Activated T-cell treated with anti-CD3 and anti-CD28 coated beads, Interleukin-2, amount 50 U/mL, for 1 hour (primary cell): Measurements from ENCODE around the gene COL23A1.

Experiments
- DNase-seq: peaks from one replicate; pipeline ENCODE4 v3.0.0-alpha.2; 2020

Gene COL23A1

GRCh38 chr5:178453224-178453623, 137.0 kb downstream of the COL23A1 start:
- no peak for DNase-seq

GRCh38 chr5:178450121-178451028, 139.8 kb downstream of the COL23A1 start:
- no peak for DNase-seq

DNA sequence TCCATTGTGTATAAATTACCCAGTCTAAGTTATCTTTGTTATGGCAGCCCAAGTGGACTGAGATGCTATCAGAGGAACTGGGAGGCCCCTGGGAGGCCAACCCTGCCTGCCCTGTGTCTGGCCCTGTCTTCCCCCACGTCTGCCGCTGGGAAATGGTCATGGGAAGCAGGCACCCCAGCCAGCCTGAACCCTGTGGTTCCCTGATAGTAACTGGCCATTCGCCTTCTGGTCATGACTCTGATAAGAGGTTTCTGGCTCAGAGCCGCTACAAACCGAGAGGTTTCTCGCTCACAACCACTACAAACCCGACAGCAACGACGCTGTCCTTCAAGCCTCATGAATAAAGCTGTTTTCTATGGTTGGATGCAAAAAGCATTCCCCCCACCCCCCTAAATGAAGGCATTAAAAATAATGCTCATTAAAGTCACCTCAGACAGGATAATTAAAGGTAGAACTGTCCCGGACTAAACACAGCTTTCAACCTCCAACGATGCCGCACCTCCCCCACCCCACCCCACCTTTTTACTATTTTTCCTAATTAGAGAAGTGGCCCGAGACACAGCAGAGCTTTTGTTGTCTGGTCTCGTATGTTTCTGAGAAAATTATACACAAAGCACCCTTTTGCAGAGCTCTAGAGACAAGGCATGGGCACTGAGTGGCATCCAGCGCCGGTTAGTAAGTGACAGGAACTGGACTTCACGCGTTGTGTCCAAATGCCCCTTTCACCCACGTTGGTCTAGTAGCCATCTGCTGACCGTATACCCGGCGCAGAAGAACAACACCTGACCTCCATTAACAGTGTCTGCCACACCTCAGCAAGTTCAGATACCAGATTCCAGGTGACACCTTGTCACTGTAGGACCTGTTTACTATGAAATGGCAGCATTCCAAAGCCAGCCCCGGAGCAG, 140.8 kb downstream of the COL23A1 start:
- no peak for DNase-seq

DNA sequence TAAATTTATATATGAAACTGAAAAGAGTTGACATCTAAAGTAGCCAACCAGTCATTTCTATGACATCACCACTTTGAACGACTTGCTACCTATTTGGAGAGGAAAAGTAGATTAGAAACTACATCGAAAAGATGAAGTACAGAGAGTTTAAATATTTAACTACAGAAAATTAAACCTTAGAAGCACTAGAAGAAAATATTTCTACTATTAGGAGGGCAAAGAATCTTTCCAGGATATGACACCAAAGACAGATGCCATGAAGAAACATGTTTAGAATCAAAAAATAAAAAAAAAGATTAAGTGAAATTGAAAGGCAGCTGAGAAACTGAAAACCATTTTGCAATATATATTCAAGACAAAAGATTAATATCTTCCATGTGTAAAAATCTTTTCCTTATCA, 144.7 kb downstream of the COL23A1 start:
- DNase-seq: no peak

- DNase-seq: no peak
Observed at GRCh38 chr5:178442405-178443257, 147.6 kb downstream of the COL23A1 start.

- no peak for DNase-seq
Observed at GRCh38 chr5:178441486-178442270, 148.5 kb downstream of the COL23A1 start.

DNA sequence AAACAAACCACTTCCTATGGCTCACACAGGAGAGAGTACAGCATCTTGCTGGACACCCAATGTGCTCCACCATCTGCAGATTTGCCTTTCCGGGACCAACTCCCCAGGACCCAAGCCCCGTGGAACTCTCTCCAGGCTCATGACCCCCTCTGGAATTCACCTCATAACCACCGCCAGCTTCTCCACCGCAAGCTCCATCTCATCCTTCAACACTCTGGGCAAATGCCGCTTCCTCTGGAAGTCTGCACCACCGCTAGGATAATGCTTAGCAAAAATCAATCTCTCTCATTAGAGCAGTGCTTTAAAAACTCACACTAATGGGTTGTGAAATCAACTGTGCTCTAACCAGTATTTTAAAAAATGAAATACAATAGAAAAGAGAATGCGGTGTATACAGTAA, 150.0 kb downstream of the COL23A1 start:
- no peak for DNase-seq

- no peak for DNase-seq
Observed at GRCh38 chr5:178439493-178440180, 150.6 kb downstream of the COL23A1 start.

DNA sequence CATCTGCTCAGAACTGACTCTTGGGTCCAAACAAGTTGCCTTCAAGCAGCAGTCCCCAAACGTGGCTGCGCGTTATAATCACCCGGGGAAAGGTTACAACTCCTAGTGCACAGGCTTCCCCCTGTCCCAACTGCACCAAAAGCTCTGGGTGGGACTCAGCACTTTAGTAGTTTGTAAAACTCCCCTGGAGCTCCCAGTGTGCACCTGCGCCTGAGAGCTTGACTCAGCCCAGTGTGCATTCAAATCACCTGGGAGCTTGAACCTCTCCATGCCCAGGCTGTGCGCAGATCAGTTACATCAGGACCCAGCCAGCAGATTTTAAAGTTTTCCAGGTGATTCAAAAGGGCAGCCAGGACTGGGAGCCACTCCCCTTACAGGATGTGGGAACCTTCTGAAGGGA, 151.4 kb downstream of the COL23A1 start:
- DNase-seq: no peak

DNA sequence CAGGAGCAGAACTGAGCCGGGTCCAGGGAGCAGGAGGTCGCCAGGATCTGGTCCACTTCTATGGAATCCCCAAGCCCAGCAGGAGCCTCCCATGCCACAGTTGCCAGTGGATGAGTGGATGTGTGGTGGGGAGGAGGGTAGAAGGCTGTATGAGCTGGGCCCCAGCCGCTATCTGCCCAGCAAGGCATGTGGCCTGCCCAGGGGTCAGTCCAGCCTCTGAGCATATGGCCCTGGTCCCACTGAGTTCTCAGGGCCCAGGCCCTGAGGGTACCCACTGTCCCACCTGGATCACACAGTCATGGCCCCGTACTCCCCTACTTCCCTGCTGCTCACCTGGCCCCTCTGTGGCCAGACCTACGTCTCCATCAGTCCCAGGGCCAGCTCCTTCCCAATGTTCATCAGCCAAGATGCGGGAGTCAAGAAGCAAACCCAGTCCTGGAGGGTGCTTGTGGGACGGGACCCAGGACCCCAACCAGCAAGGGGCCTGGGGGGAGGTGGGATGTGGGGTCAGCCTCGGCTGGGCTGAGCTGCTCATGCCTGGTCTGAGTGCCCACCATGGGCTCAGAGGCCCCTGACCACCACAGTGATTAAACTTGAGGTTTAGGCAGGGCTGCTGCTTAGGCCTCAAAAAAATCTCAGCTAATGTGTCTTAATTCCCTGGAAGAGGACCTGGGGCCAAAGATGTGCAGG, 152.7 kb downstream of the COL23A1 start:
- no peak for DNase-seq

- DNase-seq: no peak
Observed at GRCh38 chr5:178436326-178436940, 153.8 kb downstream of the COL23A1 start.

DNA sequence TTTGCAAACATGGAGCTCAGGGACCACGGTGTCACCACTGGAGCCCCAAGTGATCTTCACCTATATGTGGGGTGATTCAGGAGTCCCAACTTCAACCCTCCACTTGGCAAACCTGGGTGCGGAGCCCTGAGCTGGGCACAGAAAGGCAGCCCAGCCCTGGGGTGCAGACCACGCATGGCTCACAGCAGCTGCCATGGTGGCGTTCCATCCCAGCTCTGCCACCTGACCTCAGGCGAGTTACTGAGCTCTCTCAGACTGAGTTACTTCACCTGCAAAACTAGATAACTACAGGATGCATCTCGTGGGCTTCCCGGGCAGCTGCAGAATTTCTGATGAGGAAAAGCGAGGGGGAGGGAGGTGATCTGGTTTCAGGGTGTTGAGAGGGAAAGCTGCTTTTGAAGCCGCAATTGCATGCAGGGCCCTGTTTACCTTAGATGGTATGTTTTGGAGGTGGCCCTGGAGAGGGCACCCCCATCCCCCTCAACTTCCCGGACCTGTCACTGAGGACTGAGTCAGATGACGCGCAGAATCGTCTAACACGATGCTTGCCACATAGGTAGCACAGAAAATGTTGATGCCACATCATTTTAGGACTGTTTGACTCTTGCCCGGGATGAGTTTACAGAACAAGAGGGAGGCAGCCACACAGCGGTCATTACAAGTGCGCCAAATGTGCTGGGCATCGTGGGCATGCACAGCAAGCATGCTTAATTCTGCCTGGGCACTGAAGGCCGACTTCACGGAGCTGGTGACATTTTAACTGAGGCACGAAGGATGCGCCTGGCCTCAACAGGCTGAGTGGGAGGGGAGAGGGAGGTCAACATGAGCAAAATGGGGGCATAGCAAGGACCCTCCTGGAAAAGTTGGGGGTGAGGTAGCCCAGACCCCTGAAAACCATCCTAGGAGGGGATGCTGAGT, 154.6 kb downstream of the COL23A1 start:
- DNase-seq: no peak

GRCh38 chr5:178434851-178435250, 155.3 kb downstream of the COL23A1 start:
- DNase-seq: no peak

- DNase-seq: no peak
Observed at GRCh38 chr5:178434016-178434761, 156.0 kb downstream of the COL23A1 start.

GRCh38 chr5:178433273-178433775, 156.9 kb downstream of the COL23A1 start:
- no peak for DNase-seq

DNA sequence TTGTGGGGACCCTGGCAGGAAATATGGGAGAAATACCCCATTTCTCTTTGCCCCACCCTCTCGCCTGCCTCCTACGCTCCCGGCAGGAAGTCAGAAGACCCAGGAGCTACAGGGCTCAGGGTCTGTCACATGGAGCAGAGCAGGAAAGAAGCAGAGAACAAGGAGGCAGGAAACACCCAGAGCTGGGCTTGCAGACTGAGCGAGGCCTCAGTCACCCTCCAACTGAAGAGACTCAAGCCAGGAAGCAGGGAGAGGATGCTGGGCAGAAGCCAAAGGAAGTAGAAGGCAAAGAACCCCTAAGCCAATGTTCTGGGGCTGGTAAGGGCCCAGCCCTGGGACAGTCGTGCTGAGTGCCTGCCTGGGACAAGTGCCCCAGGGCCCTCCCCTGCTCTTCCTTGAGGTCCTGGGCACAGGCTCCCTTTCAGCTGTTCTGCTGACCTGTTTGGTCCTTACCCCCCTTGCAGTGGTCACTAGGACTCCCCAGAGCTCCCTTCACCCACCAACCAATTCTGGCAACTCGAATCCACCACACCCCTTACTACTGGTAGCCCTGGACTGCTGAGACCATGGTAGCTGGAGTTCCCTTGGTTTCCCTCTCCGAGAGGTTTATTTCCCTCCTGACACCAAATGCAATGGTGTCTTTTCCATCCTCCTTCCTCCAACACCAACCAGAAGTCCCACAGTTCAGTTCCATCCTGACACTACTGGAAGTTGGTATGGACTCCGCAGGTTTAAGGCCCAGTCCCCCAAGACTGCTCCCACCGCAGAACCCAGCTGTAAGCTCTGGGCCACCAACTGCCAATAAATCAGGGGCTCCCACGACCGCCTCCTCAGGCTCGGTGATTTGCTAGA, 157.5 kb downstream of the COL23A1 start:
- no peak for DNase-seq

- DNase-seq: no peak
Observed at GRCh38 chr5:178431782-178432165, 158.4 kb downstream of the COL23A1 start.
